NCI-H345 treated with DMSO at 0.1 percent for 48 hours (cell line): ENCODE data around the gene RAB3GAP1.

ENCODE experiments used
- DNase-seq: peaks from one replicate; lab custom pipeline; 2025; ENCODE audit not compliant: unreplicated experiment; lab: John Stamatoyannopoulos, UW

The RAB3GAP1 gene

GRCh38 chr2:135208016-135208415, 155.9 kb downstream of the RAB3GAP1 start:
- DNase-seq, result no peak

DNA sequence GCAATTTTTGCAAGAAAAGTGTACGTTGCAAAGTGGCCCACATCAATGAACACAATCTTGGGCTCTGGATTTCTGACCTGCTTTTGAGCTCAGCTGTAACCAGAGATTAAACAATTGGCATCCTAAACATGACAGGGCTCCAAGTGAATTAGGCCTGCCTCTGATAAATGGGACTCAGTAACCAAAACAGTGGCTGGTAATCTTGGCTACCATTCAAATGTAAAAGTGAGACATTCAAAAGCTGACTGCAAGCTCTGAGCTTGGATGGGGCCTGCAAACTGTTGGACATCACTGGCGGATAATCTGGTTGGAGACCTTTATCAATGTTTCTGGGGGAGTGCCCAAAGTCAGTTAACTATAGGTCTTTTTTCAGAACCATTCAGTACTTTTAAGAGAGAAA, 160.7 kb downstream of the RAB3GAP1 start:
- DNase-seq, result no peak

DNA sequence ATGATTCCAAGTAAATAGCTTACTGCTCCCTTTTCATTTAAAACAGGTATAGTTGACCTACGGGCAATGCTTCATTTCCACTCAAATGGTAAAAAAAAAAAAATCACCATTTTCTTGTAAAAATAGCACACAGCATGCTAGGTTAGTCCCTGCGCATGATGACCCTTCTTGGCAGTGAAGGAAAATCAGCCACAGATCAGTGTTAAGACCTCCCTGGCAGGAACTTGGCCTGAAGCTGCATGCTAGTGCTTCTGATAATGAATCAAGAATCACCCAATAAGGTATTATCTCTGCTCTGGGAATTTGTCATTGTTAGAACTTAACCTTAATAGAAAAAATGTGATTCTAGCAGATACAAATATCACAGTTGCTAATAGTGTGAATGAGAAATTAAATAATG, 166.3 kb downstream of the RAB3GAP1 start:
- no peak for DNase-seq

- DNase-seq, result no peak
These were observed 167.1 kb downstream of the RAB3GAP1 start for GRCh38 chr2:135219226-135219625.
